HG02970 (cell line): Measurements from ENCODE around the gene KLK6.

ENCODE experiments used
- ATAC-seq: cut with Tn5 transposase; IDR thresholded peaks from one replicate; pipeline ENCODE4 v1.9.1; 2021; ENCODE audit warnings: mild to moderate bottlenecking, moderate library complexity, moderate number of reproducible peaks; ENCODE audit not compliant: unreplicated experiment, low FRiP score

The KLK6 gene

GRCh38 chr19:50959731-50960500 is 9.5 kb downstream of the KLK6 start:
- no peak for ATAC-seq

- no peak for ATAC-seq
Measured at GRCh38 chr19:50957587-50957986, 11.8 kb downstream of the KLK6 start.

DNA sequence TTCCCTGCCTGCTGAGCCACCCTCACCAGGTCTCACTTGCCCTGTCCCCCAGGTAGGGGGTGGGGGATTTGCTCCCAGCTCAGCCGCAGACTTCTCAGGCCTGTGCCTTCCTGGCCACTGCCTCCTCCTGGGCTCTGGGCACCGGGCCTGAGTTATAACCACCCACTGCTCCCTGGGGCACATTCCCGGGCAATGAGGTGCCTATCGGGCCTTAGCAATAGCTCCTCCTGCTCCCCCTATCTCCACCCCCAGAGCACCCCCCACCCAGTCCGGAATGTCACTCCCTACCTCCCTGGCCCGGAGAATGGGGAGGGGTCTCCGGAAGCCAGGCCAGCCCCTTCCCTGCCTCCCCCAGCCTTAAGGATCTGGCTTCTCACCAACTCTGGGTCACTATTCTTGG is 16.5 kb downstream of the KLK6 start, which contains the start of gene KLK5:
Gene KLK5, minus strand, starts transcription at position 129 of the 400 bp plus-strand sequence. CDS start 381 bp downstream, outside the sequence.
- ATAC-seq, result no peak

- no peak for ATAC-seq
Measured at GRCh38 chr19:50949861-50950260, 19.5 kb downstream of the KLK6 start.

GRCh38 chr19:50947123-50947522 is 22.3 kb downstream of the KLK6 start:
- ATAC-seq, result no peak

- no peak for ATAC-seq
Measured at GRCh38 chr19:50944795-50945194, 24.6 kb downstream of the KLK6 start.

DNA sequence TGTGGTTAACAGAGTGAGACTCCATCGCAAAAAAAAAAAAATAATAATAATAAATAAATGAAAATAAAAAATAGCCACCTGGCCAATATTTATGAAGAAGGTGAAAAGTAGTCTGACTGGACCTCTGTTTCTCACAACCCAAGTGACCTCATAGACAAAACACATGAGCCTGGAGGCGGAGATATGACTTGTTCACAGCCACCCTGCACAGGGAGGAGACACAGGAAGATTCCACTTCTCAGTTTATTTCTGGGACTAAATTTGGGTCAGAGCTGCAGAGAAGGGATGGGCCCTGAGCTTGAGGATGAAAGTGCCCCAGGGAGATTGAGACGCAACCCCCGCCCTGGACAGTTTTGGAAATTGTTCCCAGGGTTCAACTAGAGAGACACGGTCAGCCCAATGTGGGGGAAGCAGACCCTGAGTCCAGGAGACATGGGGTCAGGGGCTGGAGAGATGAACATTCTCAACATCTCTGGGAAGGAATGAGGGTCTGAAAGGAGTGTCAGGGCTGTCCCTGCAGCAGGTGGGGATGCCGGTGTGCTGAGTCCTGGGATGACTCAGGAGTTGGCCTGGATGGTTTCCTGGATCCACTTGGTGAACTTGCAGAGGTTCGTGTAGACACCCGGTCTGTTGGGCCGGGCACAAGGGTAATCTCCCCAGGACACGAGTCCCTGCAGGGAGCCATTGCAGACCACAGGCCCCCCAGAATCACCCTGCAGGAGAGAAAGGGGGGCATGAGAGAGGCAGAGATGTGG is 26.1 kb downstream of the KLK6 start:
- no peak for ATAC-seq

GRCh38 chr19:50939596-50939995 is 29.8 kb downstream of the KLK6 start:
- ATAC-seq, result no peak

- no peak for ATAC-seq
Measured at GRCh38 chr19:50933640-50934039, 35.8 kb downstream of the KLK6 start.

DNA sequence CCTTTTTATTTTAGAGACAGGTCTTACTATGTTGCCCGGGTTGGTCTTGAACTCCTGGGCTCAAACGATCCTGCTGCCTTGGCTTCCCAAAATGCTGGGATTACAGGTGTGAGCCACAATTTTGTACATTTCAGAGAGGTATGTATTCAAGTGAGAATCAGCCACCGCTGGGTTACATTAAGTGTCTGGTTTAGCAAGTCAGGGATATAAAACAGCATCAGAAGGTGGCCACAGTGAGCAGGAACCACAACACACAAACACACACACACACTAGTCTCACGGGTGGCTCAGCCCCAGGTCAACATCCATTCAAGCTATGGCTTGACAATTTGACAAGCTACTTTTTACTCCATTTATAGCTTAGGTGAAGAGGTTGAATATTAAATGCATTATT is 36.7 kb downstream of the KLK6 start:
- ATAC-seq, result no peak

- ATAC-seq, result no peak
Measured at GRCh38 chr19:50932018-50932689, 37.2 kb downstream of the KLK6 start.

GRCh38 chr19:50931023-50931422 is 38.4 kb downstream of the KLK6 start:
- ATAC-seq, result no peak

DNA sequence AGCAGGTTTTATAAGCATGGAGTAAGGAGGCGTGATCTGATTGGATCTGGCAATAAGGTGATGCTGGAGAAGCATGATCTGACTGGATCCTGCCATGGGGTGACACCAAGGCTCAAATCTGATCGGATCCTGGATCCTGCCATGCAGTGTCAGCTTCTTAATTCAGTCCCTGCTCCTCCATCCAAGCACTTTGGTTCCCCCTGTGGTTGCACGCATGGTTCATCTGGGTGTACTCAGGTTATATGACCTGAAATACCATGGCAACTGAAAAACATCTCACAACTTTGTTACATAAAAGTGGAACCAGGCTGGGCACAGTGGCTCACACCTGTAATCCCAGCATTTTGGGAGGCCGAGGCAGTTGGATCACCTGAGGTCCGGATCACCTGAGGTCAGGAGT is 40.6 kb downstream of the KLK6 start:
- ATAC-seq, result no peak

DNA sequence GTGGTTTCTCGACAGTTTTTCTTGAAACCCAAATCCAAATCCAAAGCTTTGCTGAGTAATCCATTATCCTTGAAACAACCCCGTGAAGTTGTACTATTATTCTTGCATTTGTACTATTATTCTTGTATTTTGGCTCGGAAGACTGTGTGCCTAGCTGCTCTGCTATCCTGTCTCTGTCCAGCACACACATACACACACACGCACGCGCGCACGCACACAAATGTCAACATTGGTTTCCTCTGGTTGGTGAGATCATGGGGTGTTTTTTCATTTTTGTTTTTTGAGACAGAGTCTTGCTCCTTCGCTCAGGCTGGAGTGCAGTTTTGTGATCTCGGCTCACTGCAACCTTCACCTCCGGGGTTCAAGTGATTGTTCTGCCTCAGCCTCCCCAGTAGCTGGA is 43.2 kb downstream of the KLK6 start:
- ATAC-seq, result no peak

GRCh38 chr19:50925734-50926133 is 43.7 kb downstream of the KLK6 start:
- no peak for ATAC-seq

DNA sequence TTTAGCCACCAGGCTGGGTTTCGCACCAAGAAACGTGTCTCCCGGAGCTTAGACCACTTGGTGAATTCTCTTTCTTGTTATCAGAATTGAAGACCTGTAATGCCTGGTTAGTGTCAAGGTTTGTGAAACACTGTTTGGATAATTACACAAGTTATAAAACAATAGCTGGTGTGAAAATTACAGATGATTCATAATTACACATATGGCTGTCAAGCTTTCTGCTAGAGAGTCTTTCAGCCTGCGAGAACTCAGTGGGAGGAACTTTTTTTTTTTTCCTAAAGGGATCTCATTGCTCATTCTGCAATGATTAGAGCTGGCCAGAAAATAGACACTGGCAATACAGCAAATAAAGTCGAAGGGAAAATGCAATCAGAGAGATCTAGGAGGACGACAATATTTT is 44.8 kb downstream of the KLK6 start:
- no peak for ATAC-seq

DNA sequence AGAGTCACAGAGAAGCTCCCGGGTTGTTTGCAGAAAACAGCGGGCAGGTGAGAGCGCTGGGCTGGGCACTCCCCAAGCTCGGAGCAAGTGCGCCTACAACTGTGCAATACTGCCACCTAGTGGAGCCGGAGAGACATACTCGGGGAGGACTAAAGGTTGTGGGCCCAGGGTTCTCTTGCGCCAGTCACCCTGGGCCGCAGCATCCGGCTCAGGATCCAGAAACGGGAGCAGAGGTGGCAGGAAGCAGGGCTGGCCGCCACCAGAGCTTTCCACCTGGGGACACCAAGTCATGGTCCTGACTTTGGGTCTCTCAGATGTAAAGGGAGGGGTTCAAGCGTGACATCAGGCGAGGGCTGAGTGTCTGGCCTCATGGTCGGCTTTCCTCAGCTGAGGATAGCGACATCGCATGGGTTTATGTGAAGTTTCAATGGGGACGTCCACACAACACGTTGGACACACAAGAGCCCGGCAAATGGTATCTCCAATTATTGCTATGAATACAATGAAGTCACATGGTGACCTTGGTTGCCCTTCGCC is 47.0 kb downstream of the KLK6 start:
- no peak for ATAC-seq

GRCh38 chr19:50921426-50922316 is 47.7 kb downstream of the KLK6 start:
- no peak for ATAC-seq

GRCh38 chr19:50916069-50916468 is 53.3 kb downstream of the KLK6 start:
- ATAC-seq, result no peak
